ENCODE data around the gene OGFRL1. TPM values are rescaled to one million over a fixed set of nuclear protein-coding genes. Genes with fewer than 3 reads are reported as not detected.

The OGFRL1 gene
- 25.0 and 33.8 TPM in 2 replicates for total RNA-seq

DNA sequence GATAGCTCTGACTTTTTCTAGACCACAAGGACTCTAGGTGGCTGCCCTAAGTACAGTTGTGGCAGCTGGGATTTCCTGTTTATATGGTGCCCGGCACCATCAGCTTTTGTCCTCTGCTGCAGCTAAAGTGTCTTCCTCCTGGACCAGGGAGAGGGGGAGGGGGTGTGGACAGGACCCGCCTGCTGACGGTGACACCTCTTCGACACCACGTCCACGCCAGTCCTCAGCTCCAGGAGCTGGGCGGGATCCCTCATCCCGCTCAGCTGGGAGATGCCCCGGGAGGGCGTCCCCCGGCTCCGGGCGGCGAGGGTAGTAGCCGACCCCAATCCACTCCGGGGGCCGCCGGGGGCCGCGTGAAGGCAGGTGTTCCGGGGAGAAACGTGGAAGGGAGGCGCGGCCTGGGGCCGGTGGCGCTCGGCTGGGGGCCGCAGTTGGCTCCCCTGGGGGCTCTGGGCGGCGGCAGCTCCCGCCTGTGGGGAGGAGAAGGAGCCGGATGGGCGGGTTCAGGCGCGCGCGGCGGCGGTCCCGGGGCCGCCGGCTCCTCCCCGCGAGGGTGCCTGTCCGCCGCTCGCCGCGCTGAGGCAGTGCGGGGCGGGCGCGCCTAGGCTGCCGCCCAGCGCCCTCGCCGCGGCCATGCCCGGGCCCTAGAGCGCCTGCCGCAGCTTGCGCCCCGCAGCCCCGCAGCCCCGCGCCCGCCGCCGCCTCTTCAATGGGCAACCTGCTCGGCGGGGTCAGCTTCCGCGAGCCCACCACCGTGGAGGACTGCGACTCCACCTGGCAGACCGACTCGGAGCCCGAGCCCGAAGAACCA is at the start of gene OGFRL1:
Gene OGFRL1, plus strand, starts transcription at position 584 of the 811 bp plus-strand sequence. Its CDS starts 126 bp downstream, at position 710.

All from articular chondrocyte of knee joint (primary cell).